Left renal cortex interstitium (tissue), 4 donors: Measurements from ENCODE around the gene PLGRKT. TPM values are rescaled to one million over a fixed set of nuclear protein-coding genes. Genes with fewer than 3 reads are reported as not detected.
"Not testable (repeated sequence)": the region's sequence is repeated elsewhere in the genome, so short reads cannot be mapped to it uniquely, and the experiment has no call there.

Source experiments
- DNase-seq, 4 donors: peaks; one replicate each; pipeline ENCODE4 v3.0.0-alpha.2; 2013; ENCODE audit warnings: low read depth in 4 of 4, low spot score in 2 of 4, missing footprints in 1 of 4
- polyA plus RNA-seq, 4 donors: library from polyadenylated mRNA; unstranded; fragments of 120-200 nt; gene quantifications; one replicate each; pipeline ENCODE4 v1.2.1, GENCODE V29; 2013; ENCODE audit not compliant: insufficient read length in 4 of 4

PLGRKT gene
- polyA plus RNA-seq, 4 donors = 32.1 to 45.8 (median 39.6) TPM

- no peak for DNase-seq
These were observed 15.3 kb upstream of the PLGRKT start for GRCh38 chr9:5453004-5453403.

GRCh38 chr9:5452286-5452609 is 14.5 kb upstream of the PLGRKT start:
- DNase-seq = no peak

GRCh38 chr9:5450359-5451091 is 12.8 kb upstream of the PLGRKT start, which contains the start of gene CD274:
Gene CD274, plus strand, starts transcription at chr9:5450542. Its CDS starts 5,572 bp downstream, at chr9:5456114.
- DNase-seq = peak in 2 of 4 donors; percentile 59 to 69

GRCh38 chr9:5449521-5450358 is 12.0 kb upstream of the PLGRKT start:
- DNase-seq = peak in 1 of 4 donors; percentile 39

GRCh38 chr9:5448461-5449435 is 11.0 kb upstream of the PLGRKT start:
- no peak for DNase-seq

- no peak for DNase-seq
These were observed 10.3 kb upstream of the PLGRKT start for GRCh38 chr9:5448016-5448415.

- DNase-seq = no peak
These were observed 9.6 kb upstream of the PLGRKT start for GRCh38 chr9:5447337-5447736.

- no peak for DNase-seq
These were observed 8.9 kb upstream of the PLGRKT start for GRCh38 chr9:5446451-5447236.

- no peak for DNase-seq
These were observed 8.2 kb upstream of the PLGRKT start for GRCh38 chr9:5445886-5446285.

GRCh38 chr9:5445096-5445495 is 7.4 kb upstream of the PLGRKT start:
- not testable (repeated sequence) for DNase-seq

GRCh38 chr9:5443850-5444249 is 6.1 kb upstream of the PLGRKT start:
- DNase-seq = no peak

GRCh38 chr9:5442400-5443011 is 4.8 kb upstream of the PLGRKT start:
- DNase-seq = no peak

GRCh38 chr9:5441043-5441442 is 3.3 kb upstream of the PLGRKT start:
- no peak for DNase-seq

- no peak for DNase-seq
These were observed 2.7 kb upstream of the PLGRKT start for GRCh38 chr9:5440426-5440825.

GRCh38 chr9:5438301-5439162 is 807 bp upstream of the PLGRKT start:
- no peak for DNase-seq

GRCh38 chr9:5436441-5436840 is 1.3 kb downstream of the PLGRKT start:
- no peak for DNase-seq

GRCh38 chr9:5435912-5436311 is 1.8 kb downstream of the PLGRKT start:
- no peak for DNase-seq
